Natural killer cell (primary cell): ENCODE data around the gene RUFY4. TPM values are rescaled to one million over a fixed set of nuclear protein-coding genes. Genes with fewer than 3 reads are reported as not detected.

ENCODE experiments used
- ATAC-seq, 3 donors: fragments of 150-1000 bp in 2 of 3; fragments of 200-7000 bp in 1 of 3; cut with Tn5 transposase; 1 replicate in 1 of 3; 2 replicates in 2 of 3; pipeline ENCODE4 v1.10.0; 2021; ENCODE audit warnings: mild to moderate bottlenecking in 2 of 3, moderate library complexity in 2 of 3
- DNase-seq, 2 donors: peaks; one replicate each; pipeline versions ENCODE4 v3.0.0 to v3.0.0-alpha.2; 2013 to 2021; ENCODE audit warnings: mixed read lengths in 1 of 2
- H3K27ac ChIP-seq: one replicate; pipeline ENCODE4 v1.5.1; 2013; ENCODE audit warnings: mild to moderate bottlenecking, low read length
- H3K27me3 ChIP-seq: one replicate; pipeline ENCODE4 v1.6.1; 2013; ENCODE audit warnings: low read length; ENCODE audit not compliant: control insufficient read depth, insufficient read depth
- H3K36me3 ChIP-seq: one replicate; pipeline ENCODE4 v1.6.1; 2013; ENCODE audit warnings: low read length; ENCODE audit not compliant: control insufficient read depth, insufficient read depth
- H3K4me1 ChIP-seq: one replicate; pipeline ENCODE4 v1.6.1; 2013; ENCODE audit warnings: low read length; ENCODE audit not compliant: control insufficient read depth, insufficient read depth
- H3K4me3 ChIP-seq: one replicate; pipeline ENCODE4 v1.5.1; 2013; ENCODE audit warnings: low read length
- H3K9me3 ChIP-seq: one replicate; pipeline ENCODE4 v1.6.1; 2013; ENCODE audit warnings: low read length; ENCODE audit not compliant: control insufficient read depth, insufficient read depth
- H3K27ac Mint-ChIP-seq, 2 donors: one replicate each; pipeline ENCODE4 v1.8.0; 2022; ENCODE audit warnings: mild to moderate bottlenecking in 2 of 2, mixed read lengths in 2 of 2, moderate library complexity in 1 of 2
- H3K27me3 Mint-ChIP-seq, 2 donors: one replicate each; pipeline ENCODE4 v1.8.0; 2022; ENCODE audit warnings: low read depth in 2 of 2, mixed read lengths in 2 of 2
- H3K36me3 Mint-ChIP-seq: one replicate; pipeline ENCODE4 v1.8.0; 2022; ENCODE audit warnings: mixed read lengths
- H3K4me1 Mint-ChIP-seq, 2 donors: one replicate each; pipeline ENCODE4 v1.8.0; 2022; ENCODE audit warnings: mixed read lengths in 2 of 2
- H3K4me3 Mint-ChIP-seq: one replicate; pipeline ENCODE4 v1.8.0; 2022; ENCODE audit warnings: mild to moderate bottlenecking, moderate library complexity, mixed read lengths
- H3K9me3 Mint-ChIP-seq, 2 donors: one replicate each; pipeline ENCODE4 v1.8.0; 2022; ENCODE audit warnings: mixed read lengths in 2 of 2
- WGBS: methylation state at CpG from one replicate; pipeline ENCODE4 v1.1.7; 2013; ENCODE audit warnings: missing lambda C conversion rate; ENCODE audit not compliant: insufficient coverage; 5-methylcytosine and 5-hydroxymethylcytosine counted together
- intact Hi-C: fragments of 100-400 bp; cut with micrococcal nuclease; formaldehyde crosslinking; loops from one replicate; pipeline ENCODE4 v1.14.2; 2022
- total RNA-seq, 4 donors: library from RNA; stranded (reverse); fragments of 120-200 nt in 1 of 4; gene quantifications; one replicate each; pipeline versions ENCODE4 v1.2.3 to v1.2.4, GENCODE V29; 2013 to 2022
- TF ChIP-seq, protein P1 (sequence below): fragments of 200-600 bp; IDR thresholded peaks from one replicate; pipeline ENCODE4 v1.8.0; 2022; ENCODE audit warnings: antibody characterized with exemption

Gene RUFY4
- total RNA-seq, 3 donors from 2014 or later (not counting 1 experiment from before 2014, with no cell fraction given) = 0.82 to 3.1 (median 1.8) TPM

DNA sequence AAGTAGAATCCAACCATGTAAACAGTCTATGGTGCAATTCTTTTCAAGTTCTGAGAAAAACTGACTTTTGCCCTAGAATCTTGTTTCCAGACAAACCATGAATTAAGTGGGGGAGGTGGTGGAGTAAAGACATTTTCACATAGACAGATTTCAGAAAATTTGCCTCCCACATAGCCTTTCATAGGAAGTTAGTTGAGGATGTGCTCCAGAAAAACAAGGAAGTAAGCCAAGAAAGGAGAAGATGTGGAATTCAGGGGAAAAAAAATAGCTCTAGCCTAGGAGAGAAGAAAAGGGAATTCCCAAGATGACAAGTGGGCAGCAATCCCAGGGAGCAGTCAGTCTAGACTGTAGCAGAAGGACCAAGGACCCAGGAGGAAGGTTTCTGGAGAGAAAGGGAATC, 17.4 kb downstream of the RUFY4 start:
- Mint-ChIP-seq H3K27ac (no peak overlapping the region), H3K27me3 (peaks cover 0 to 4% of the 10 kb centered on the region in 2 donors), H3K36me3 (peaks cover 11% of the 10 kb centered on the region), H3K9me3 (peaks cover 6 to 8% of the 10 kb centered on the region in 2 donors), H3K4me3 (no peak overlapping the region), H3K4me1 (no peaks in the 10 kb centered on the region)
- ATAC-seq (no peak), DNase-seq (no peak)
- Histone ChIP-seq H3K9me3 (peaks cover 2% of the 10 kb centered on the region), H3K27ac (no peak overlapping the region), H3K4me1 (no peaks in the 10 kb centered on the region), H3K27me3 (no peaks in the 10 kb centered on the region), H3K36me3 (no peaks in the 10 kb centered on the region), H3K4me3 (no peak overlapping the region)
- TF ChIP-seq, protein P1, sequence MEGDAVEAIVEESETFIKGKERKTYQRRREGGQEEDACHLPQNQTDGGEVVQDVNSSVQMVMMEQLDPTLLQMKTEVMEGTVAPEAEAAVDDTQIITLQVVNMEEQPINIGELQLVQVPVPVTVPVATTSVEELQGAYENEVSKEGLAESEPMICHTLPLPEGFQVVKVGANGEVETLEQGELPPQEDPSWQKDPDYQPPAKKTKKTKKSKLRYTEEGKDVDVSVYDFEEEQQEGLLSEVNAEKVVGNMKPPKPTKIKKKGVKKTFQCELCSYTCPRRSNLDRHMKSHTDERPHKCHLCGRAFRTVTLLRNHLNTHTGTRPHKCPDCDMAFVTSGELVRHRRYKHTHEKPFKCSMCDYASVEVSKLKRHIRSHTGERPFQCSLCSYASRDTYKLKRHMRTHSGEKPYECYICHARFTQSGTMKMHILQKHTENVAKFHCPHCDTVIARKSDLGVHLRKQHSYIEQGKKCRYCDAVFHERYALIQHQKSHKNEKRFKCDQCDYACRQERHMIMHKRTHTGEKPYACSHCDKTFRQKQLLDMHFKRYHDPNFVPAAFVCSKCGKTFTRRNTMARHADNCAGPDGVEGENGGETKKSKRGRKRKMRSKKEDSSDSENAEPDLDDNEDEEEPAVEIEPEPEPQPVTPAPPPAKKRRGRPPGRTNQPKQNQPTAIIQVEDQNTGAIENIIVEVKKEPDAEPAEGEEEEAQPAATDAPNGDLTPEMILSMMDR = no peak
- intact Hi-C loops = no loop called here

GRCh38 chr2:218089259-218089658, 20.2 kb downstream of the RUFY4 start:
- peaks cover 6 to 8% of the 10 kb centered on the region in 2 donors for H3K4me1 Mint-ChIP-seq
- peaks cover 2% of the 10 kb centered on the region for H3K9me3 ChIP-seq
- no peak overlapping the region for H3K4me3 ChIP-seq
- H3K27ac Mint-ChIP-seq = no peak overlapping the region
- no peaks in the 10 kb centered on the region for H3K27me3 ChIP-seq
- H3K4me1 ChIP-seq = no peaks in the 10 kb centered on the region
- peaks cover 11% of the 10 kb centered on the region for H3K36me3 Mint-ChIP-seq
- H3K36me3 ChIP-seq = no peaks in the 10 kb centered on the region
- WGBS = 87% methylated on average over 8 of the region's 8 CpGs
- ATAC-seq (no peak), DNase-seq (no peak)
- TF ChIP-seq, protein P1 = no peak
- peaks cover 6 to 8% of the 10 kb centered on the region in 2 donors for H3K9me3 Mint-ChIP-seq
- peaks cover 0 to 4% of the 10 kb centered on the region in 2 donors for H3K27me3 Mint-ChIP-seq
- no peak overlapping the region for H3K27ac ChIP-seq
- H3K4me3 Mint-ChIP-seq = no peak overlapping the region
- intact Hi-C loops = no loop called here

DNA sequence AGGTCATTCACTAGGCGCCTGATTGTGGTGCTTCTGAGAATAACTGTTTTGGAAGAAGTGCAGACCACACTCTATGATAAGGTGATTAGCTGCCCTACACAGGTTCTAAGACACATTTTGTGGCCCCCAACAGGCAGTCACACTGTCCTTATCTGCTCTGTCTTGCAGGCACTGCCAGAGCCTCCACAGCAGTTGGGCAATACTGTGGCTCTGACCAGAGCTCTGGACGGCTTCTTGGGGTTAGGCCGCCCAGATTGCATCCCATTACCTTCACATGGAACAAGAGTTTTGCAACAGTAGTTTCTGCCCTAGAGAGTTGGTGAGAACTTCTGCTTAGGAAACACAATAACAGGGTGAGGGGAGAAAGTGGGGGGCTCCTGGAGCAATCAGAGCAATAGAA, 22.7 kb downstream of the RUFY4 start:
- TF ChIP-seq, protein P1 = no peak
- Mint-ChIP-seq H3K9me3 (no peaks in the 10 kb centered on the region), H3K4me1 (peaks cover 6 to 8% of the 10 kb centered on the region in 2 donors), H3K36me3 (peaks cover 1% of the 10 kb centered on the region), H3K27me3 (no peaks in the 10 kb centered on the region), H3K27ac (no peak overlapping the region), H3K4me3 (no peak overlapping the region)
- H3K4me1 ChIP-seq = no peaks in the 10 kb centered on the region
- intact Hi-C loops = no loop called here
- no peak for DNase-seq
- no peaks in the 10 kb centered on the region for H3K36me3 ChIP-seq
- H3K27me3 ChIP-seq = no peaks in the 10 kb centered on the region
- WGBS = 88% methylated on average over 2 of the region's 3 CpGs
- H3K4me3 ChIP-seq = no peak overlapping the region
- H3K27ac ChIP-seq = no peak overlapping the region
- peak in 1 of 3 donors; percentile 46 for ATAC-seq
- H3K9me3 ChIP-seq = no peaks in the 10 kb centered on the region

- H3K4me1 Mint-ChIP-seq = peaks cover 6 to 8% of the 10 kb centered on the region in 2 donors
- DNase-seq = no peak
- no peaks in the 10 kb centered on the region for H3K36me3 ChIP-seq
- no peaks in the 10 kb centered on the region for H3K9me3 Mint-ChIP-seq
- intact Hi-C loops = no loop called here
- H3K4me3 Mint-ChIP-seq = no peak overlapping the region
- no peak overlapping the region for H3K4me3 ChIP-seq
- no peaks in the 10 kb centered on the region for H3K27me3 ChIP-seq
- H3K4me1 ChIP-seq = no peaks in the 10 kb centered on the region
- no peaks in the 10 kb centered on the region for H3K9me3 ChIP-seq
- TF ChIP-seq, protein P1 = peak; percentile 23
- H3K27me3 Mint-ChIP-seq = no peaks in the 10 kb centered on the region
- no peak for ATAC-seq
- H3K36me3 Mint-ChIP-seq = no peaks in the 10 kb centered on the region
- WGBS = 91% methylated on average over 2 of the region's 3 CpGs
- no peak overlapping the region for H3K27ac Mint-ChIP-seq
- no peak overlapping the region for H3K27ac ChIP-seq
These were observed 24.8 kb downstream of the RUFY4 start for GRCh38 chr2:218093879-218094278.
